HG03135 (cell line): Measurements from ENCODE around the gene ARL6IP5.

ENCODE experiments used
- ATAC-seq: cut with Tn5 transposase; IDR thresholded peaks from one replicate; pipeline ENCODE4 v1.9.1; 2021; ENCODE audit warnings: mild to moderate bottlenecking, moderate library complexity; ENCODE audit not compliant: unreplicated experiment

The ARL6IP5 gene

DNA sequence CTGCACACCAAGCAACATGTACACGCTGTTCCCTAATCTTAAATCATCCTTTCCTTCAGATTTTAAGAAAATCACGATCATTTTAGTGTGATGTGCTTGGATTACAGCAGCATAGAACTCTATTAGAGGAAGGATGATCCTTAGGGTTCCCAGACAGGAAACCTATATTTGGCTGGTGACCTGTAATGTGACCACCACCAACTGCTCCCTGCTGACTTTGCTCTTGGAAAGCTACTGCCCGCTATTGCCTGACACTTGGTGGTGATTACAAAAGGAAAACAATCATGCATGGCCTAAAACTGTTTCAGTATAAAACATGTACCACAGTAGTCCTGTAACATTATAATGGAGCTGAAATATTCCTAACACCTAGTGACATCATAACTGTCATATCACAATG lies 64.8 kb downstream of the ARL6IP5 start:
- no peak for ATAC-seq
